LNCaP clone FGC (cell line): ENCODE data around the gene SMOC1.

Experiments
- DNase-seq: peaks from one replicate; pipeline ENCODE4 v3.0.0-alpha.2; 2011; ENCODE audit warnings: low read depth
- H3K4me3 ChIP-seq: 2 replicates; pipeline ENCODE4 v1.5.1; 2011; ENCODE audit warnings: mild to moderate bottlenecking, low read depth, low read length, control low read depth
- TF ChIP-seq, protein P1 (sequence below): IDR thresholded peaks from 2 replicates; pipeline ENCODE4 v1.5.1; 2012; ENCODE audit warnings: mild to moderate bottlenecking; ENCODE audit not compliant: control insufficient read depth, insufficient read depth; ENCODE audit errors: extremely low read depth

SMOC1 gene

DNA sequence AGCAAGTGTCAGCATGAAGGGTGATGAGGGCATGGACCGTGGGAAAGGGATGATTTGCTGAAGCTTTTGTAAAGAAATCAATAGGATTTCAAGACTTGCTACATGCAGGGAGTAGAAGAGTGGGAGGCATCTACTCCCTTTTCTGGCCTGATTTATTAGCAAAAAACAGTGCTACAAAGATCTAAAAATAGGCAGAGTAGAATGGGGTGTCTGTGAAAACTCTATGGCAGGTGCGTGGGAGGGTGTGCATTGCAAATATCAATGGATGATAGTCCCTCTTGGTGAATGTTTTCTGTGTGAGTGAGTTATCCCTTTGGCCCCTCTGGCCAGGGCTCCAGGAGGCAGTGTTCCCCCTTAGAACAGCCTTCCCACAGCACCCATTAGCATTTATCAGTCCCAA is 139.0 kb downstream of the SMOC1 start:
- TF ChIP-seq, protein P1, sequence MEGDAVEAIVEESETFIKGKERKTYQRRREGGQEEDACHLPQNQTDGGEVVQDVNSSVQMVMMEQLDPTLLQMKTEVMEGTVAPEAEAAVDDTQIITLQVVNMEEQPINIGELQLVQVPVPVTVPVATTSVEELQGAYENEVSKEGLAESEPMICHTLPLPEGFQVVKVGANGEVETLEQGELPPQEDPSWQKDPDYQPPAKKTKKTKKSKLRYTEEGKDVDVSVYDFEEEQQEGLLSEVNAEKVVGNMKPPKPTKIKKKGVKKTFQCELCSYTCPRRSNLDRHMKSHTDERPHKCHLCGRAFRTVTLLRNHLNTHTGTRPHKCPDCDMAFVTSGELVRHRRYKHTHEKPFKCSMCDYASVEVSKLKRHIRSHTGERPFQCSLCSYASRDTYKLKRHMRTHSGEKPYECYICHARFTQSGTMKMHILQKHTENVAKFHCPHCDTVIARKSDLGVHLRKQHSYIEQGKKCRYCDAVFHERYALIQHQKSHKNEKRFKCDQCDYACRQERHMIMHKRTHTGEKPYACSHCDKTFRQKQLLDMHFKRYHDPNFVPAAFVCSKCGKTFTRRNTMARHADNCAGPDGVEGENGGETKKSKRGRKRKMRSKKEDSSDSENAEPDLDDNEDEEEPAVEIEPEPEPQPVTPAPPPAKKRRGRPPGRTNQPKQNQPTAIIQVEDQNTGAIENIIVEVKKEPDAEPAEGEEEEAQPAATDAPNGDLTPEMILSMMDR: no peak
- DNase-seq: no peak
- H3K4me3 ChIP-seq: no peak overlapping the region

DNA sequence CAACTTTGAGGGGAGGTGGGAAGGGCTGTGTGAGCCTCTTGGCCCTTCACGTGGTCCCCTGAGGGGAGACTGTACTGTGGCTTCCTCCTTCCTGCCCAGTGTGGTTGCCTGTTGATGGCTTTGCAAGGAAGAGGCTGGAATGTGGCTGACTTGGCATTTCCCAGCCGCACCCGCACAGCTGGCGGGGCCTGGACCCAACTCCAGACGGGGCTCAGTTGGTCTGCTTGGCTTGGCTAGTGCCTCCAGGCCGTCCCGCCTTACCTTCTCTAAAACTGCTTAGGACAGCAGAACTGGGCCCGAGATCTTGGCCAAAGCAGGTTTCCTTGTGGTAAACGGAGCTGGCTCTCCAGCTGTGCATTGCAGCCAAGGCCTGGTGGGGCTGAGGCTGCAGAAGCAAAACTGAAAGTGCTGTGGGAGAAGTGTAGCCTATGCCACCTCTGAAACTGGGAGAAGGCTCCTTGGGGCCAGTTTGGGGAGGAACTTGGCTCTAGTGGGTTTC is 139.5 kb downstream of the SMOC1 start:
- DNase-seq: no peak
- TF ChIP-seq, protein P1: no peak
- no peak overlapping the region for H3K4me3 ChIP-seq

DNA sequence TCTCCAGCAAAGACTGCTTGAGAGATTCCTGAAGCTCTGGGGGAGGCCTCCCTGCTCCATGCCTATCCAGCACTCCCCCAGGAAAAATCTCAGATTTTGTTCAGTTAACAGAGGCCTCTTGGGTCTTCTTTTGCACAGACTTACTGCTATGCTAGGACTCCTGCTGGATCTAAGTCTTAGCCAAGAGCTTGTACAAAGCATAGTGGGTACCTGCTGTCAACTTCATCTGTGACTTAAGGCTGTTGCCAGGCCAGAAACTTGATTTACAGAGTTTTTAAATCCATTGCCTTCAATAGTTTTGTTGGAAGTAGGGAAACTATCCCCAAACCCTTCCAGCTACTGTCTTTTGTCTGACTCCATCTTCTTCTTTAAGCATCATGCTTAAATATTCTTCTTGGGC is 140.5 kb downstream of the SMOC1 start:
- TF ChIP-seq, protein P1: no peak
- H3K4me3 ChIP-seq: no peak overlapping the region
- no peak for DNase-seq

DNA sequence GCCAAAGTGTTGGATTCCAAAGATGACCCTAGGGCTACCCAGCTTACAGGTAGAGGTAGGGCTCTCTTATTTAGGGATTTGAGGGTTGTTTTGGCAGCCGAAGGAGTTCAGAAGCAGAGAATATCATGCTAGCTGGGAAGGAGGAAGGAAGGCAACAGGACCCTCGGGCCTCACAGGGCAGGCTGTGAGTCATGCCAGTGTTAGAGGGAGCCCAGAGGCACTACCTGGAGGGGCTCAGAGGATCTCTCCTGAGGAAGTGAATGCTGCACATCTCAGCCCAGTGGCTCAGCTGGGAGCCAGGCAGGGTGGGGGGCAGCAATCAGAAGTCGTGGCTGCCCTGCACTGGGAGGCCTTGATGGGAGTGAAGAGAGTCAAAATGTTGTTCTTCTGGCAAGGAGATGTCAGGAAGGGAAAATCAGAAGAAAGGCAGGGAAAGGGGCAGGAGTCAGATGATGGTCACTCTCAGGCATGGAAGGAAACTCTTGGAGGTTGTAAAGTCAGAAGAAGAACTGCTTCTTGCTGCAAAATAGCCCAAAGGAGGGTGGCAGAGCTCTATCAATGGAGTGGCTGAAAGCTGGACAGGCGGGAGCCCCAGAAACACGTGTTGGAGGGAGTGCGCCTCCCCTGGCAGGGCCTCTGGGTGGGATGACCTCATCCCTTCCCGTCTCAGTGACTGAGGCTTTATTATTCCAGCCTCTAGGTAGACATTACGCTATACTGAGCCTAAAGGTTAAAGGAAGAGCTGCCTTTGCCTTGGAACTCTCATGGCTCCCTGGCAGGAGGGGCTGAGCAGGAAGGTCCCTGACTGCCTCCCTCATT is 141.3 kb downstream of the SMOC1 start:
- H3K4me3 ChIP-seq: no peak overlapping the region
- no peak for DNase-seq
- TF ChIP-seq, protein P1: no peak

DNA sequence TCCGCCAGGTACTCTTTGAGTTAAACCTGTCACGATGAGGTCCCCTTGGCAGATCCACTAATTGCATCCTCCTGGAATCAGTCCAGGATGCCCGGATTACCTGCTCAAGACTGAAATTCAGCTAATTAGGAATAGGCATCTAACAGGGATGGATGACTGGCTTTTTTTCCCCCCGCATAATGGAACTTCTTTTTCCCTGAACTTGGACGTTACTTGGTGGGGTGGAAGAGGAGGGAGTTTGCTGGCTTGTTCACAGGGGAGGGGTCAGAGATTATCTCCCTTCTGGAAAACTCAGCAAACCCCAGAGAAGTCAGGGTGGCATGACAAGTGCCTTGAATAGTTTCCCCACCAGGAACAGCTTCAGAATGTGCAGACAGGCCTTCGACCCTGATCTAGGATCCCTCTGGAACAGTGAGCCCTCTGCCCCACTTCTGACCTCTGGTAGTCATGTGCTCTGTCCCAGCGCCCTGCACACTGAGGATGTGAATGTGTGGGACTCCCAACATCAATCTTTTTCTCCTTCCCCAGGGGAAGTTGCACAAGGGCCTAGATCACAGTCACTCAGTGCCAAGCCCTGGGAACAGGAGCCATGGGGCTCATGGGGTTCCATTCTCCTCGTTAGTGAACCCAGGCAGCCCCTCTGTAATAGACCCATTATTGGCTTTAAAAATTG is 142.5 kb downstream of the SMOC1 start:
- no peak overlapping the region for H3K4me3 ChIP-seq
- TF ChIP-seq, protein P1: no peak
- DNase-seq: no peak

DNA sequence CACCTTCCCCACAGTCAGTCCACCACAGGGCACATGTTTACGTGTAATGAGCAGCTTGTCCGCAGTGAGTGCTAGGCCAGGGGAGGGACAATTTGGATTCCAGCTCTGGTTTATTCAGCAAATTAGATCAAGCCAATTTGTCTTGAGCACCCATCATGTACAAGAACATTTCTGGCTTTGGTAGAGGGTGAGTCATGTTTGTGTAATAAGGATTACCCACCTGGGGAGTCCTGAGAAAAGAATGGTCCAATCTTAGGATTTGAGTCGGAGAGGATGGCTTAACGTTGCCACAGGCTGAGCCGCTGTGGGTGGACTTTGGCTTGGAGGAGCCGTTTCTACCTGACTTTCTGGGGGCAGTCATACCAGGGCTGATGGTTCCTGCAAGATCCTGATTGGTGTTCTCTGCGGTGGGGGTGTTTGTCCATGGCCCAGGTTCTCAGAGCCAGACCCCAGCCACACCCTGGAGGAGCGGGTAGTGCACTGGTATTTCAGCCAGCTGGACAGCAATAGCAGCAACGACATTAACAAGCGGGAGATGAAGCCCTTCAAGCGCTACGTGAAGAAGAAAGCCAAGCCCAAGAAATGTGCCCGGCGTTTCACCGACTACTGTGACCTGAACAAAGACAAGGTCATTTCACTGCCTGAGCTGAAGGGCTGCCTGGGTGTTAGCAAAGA is 143.7 kb downstream of the SMOC1 start:
- no peak overlapping the region for H3K4me3 ChIP-seq
- no peak for DNase-seq
- TF ChIP-seq, protein P1: no peak
